ENCODE measurements around the gene PLCXD1. TPM values are rescaled to one million over a fixed set of nuclear protein-coding genes. Genes with fewer than 3 reads are reported as not detected.

Gene PLCXD1
- total RNA-seq, 1 experiment from 2014 or later: 12.0 TPM

DNA sequence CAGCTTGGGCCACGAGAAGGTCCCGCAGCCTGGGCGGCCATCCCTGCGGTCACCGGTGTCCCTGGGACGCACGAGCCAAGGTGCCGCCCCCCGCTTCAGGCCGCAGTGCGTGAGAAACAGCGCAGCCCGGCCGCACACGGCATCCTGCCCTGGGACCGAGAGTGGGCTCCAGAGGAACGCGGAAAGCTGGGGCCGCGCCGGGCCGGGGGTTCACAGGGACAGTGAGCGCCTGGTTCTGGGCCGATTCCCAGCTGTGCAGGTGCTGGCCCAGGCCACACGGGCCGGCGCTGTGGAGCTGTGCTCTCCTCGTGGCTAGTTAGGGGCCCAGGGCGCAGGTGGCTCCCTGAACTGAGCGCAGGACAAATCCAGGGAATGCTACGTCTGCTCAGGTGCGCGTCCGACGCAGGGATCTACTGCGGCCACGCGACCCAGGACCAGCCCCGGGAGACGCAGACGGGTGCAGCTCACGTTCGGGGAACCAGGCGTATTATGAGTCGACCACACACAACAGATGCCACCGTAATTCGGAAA is 63.3 kb downstream of the PLCXD1 start:
- intact Hi-C loops (cut with micrococcal nuclease): no loop called here
- TF ChIP-seq, protein P1, sequence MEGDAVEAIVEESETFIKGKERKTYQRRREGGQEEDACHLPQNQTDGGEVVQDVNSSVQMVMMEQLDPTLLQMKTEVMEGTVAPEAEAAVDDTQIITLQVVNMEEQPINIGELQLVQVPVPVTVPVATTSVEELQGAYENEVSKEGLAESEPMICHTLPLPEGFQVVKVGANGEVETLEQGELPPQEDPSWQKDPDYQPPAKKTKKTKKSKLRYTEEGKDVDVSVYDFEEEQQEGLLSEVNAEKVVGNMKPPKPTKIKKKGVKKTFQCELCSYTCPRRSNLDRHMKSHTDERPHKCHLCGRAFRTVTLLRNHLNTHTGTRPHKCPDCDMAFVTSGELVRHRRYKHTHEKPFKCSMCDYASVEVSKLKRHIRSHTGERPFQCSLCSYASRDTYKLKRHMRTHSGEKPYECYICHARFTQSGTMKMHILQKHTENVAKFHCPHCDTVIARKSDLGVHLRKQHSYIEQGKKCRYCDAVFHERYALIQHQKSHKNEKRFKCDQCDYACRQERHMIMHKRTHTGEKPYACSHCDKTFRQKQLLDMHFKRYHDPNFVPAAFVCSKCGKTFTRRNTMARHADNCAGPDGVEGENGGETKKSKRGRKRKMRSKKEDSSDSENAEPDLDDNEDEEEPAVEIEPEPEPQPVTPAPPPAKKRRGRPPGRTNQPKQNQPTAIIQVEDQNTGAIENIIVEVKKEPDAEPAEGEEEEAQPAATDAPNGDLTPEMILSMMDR (IDR thresholded peaks at IDR 0.05; ENCODE audit: unreplicated experiment): no peak
- no peak for DNase-seq (ENCODE audit: unreplicated experiment)
- H3K27ac Mint-ChIP-seq (ENCODE audit: low read depth, unreplicated experiment): no peak overlapping the region
- POLR2A ChIA-PET: no interaction called here
- H3K27me3 Mint-ChIP-seq (ENCODE audit: insufficient read depth, unreplicated experiment): no peaks in the 10 kb centered on the region
- no peak overlapping the region for H3K4me3 Mint-ChIP-seq (ENCODE audit: unreplicated experiment)
- BruUV-seq (replicated peaks): no TSS peak
- CTCF ChIA-PET: no interaction called here
- H3K36me3 Mint-ChIP-seq (ENCODE audit: insufficient read depth, unreplicated experiment): peaks cover 14% of the 10 kb centered on the region
- no peaks in the 10 kb centered on the region for H3K4me1 Mint-ChIP-seq (ENCODE audit: insufficient read depth, unreplicated experiment)
- peaks cover 7% of the 10 kb centered on the region for H3K9me3 Mint-ChIP-seq (ENCODE audit: unreplicated experiment)

- no TSS peak for BruUV-seq (replicated peaks)
- H3K36me3 Mint-ChIP-seq (ENCODE audit: insufficient read depth, unreplicated experiment): peaks cover 14% of the 10 kb centered on the region
- no peaks in the 10 kb centered on the region for H3K4me1 Mint-ChIP-seq (ENCODE audit: insufficient read depth, unreplicated experiment)
- intact Hi-C loops (cut with micrococcal nuclease): no loop called here
- H3K4me3 Mint-ChIP-seq (ENCODE audit: unreplicated experiment): no peak overlapping the region
- H3K27me3 Mint-ChIP-seq (ENCODE audit: insufficient read depth, unreplicated experiment): no peaks in the 10 kb centered on the region
- DNase-seq (ENCODE audit: unreplicated experiment): no peak
- ChIA-PET CTCF (no interaction called here), POLR2A (no interaction called here)
- H3K9me3 Mint-ChIP-seq (ENCODE audit: unreplicated experiment): peaks cover 7% of the 10 kb centered on the region
- H3K27ac Mint-ChIP-seq (ENCODE audit: low read depth, unreplicated experiment): no peak overlapping the region
- TF ChIP-seq, protein P1 (IDR thresholded peaks at IDR 0.05; ENCODE audit: unreplicated experiment): no peak
These were observed 64.1 kb downstream of the PLCXD1 start for GRCh38 chrX:345020-345925.

GRCh38 chrX:346034-346813 is 65.0 kb downstream of the PLCXD1 start:
- H3K27ac Mint-ChIP-seq (ENCODE audit: low read depth, unreplicated experiment): no peak overlapping the region
- no peaks in the 10 kb centered on the region for H3K27me3 Mint-ChIP-seq (ENCODE audit: insufficient read depth, unreplicated experiment)
- H3K36me3 Mint-ChIP-seq (ENCODE audit: insufficient read depth, unreplicated experiment): peaks cover 9% of the 10 kb centered on the region
- intact Hi-C loops (cut with micrococcal nuclease): no loop called here
- H3K4me1 Mint-ChIP-seq (ENCODE audit: insufficient read depth, unreplicated experiment): no peaks in the 10 kb centered on the region
- POLR2A ChIA-PET: no interaction called here
- peaks cover 7% of the 10 kb centered on the region for H3K9me3 Mint-ChIP-seq (ENCODE audit: unreplicated experiment)
- no peak overlapping the region for H3K4me3 Mint-ChIP-seq (ENCODE audit: unreplicated experiment)
- BruUV-seq (replicated peaks): no TSS peak
- CTCF ChIA-PET: no interaction called here
- TF ChIP-seq, protein P1 (IDR thresholded peaks at IDR 0.05; ENCODE audit: unreplicated experiment): no peak
- no peak for DNase-seq (ENCODE audit: unreplicated experiment)

Data from MCF 10A (cell line).